NCI-H1417 (cell line): ENCODE results near the gene PRDX2.
A peak's percentile ranks its signal among the peaks of the same experiment; 100 is the strongest.

Experiments
- DNase-seq, 3 experiments: peaks; one replicate each; lab custom pipeline; 2025; lab: John Stamatoyannopoulos, UW

The PRDX2 gene

GRCh38 chr19:12792051-12792852 is 9.3 kb downstream of the PRDX2 start:
- peak; percentile 31 to 82 (median 71) for DNase-seq

GRCh38 chr19:12791345-12792050 is 10.1 kb downstream of the PRDX2 start, which contains the start of gene JUNB:
Gene JUNB (plus strand): TSS chr19:12791486. CDS start chr19:12791772, 286 bp downstream.
- DNase-seq = peak; percentile 89 to 97 (median 94)

GRCh38 chr19:12790628-12791344 is 10.8 kb downstream of the PRDX2 start:
- no peak for DNase-seq

GRCh38 chr19:12789904-12790619 is 11.5 kb downstream of the PRDX2 start:
- DNase-seq = peak; percentile 83 to 98 (median 98)

- peak in 1 of 3 experiments; percentile 74 for DNase-seq
Measured at GRCh38 chr19:12789098-12789903, 12.3 kb downstream of the PRDX2 start.

GRCh38 chr19:12788682-12789097 is 12.9 kb downstream of the PRDX2 start:
- DNase-seq = peak in 2 of 3 experiments; percentile 84 to 93

GRCh38 chr19:12788042-12788681 is 13.4 kb downstream of the PRDX2 start:
- DNase-seq = no peak

- no peak for DNase-seq
Measured at GRCh38 chr19:12787458-12787857, 14.1 kb downstream of the PRDX2 start.

GRCh38 chr19:12786952-12787351 is 14.6 kb downstream of the PRDX2 start:
- no peak for DNase-seq

GRCh38 chr19:12786141-12786870 is 15.3 kb downstream of the PRDX2 start:
- DNase-seq = peak in 1 of 3 experiments; percentile 14

GRCh38 chr19:12785431-12786031 is 16.1 kb downstream of the PRDX2 start:
- DNase-seq = no peak

- peak in 1 of 3 experiments; percentile 31 for DNase-seq
Measured at GRCh38 chr19:12784871-12785430, 16.6 kb downstream of the PRDX2 start.

- peak in 1 of 3 experiments; percentile 34 for DNase-seq
Measured at GRCh38 chr19:12784394-12784870, 17.2 kb downstream of the PRDX2 start.

GRCh38 chr19:12783849-12784393 is 17.7 kb downstream of the PRDX2 start:
- DNase-seq = no peak

- peak in 1 of 3 experiments; percentile 63 for DNase-seq
Measured at GRCh38 chr19:12783291-12783848, 18.2 kb downstream of the PRDX2 start.

- DNase-seq = peak; percentile 39 to 94 (median 92)
Measured at GRCh38 chr19:12782424-12783290, 18.9 kb downstream of the PRDX2 start.

- DNase-seq = no peak
Measured at GRCh38 chr19:12782174-12782423, 19.5 kb downstream of the PRDX2 start.
